GM12891 (cell line): ENCODE results near the gene EXO1.

ENCODE experiments used
- POLR2A ChIP-seq: IDR thresholded peaks from 2 replicates; pipeline ENCODE4 v1.6.1; 2011; ENCODE audit warnings: low read depth, low read length, control low read depth
- POLR2AphosphoS5 ChIP-seq: IDR thresholded peaks from 2 replicates; pipeline ENCODE4 v1.6.1; 2011; ENCODE audit warnings: low read depth, low read length, control low read depth
- TAF1 ChIP-seq: IDR thresholded peaks from 2 replicates; pipeline ENCODE4 v1.6.1; 2011; ENCODE audit warnings: low read depth, low read length, control low read depth

GRCh38 chr1:241934866-241935265 lies 86.9 kb downstream of the EXO1 start:
- TF ChIP-seq POLR2A = no peak
- TF ChIP-seq POLR2AphosphoS5 = no peak
- no peak for TF ChIP-seq TAF1
